IPS-18a (cell line): Measurements from ENCODE around the gene MRPS27.

Experiments used
- H3K27ac ChIP-seq: one replicate; pipeline ENCODE4 v1.5.1; 2013; ENCODE audit warnings: low read length
- H3K27me3 ChIP-seq: one replicate; pipeline ENCODE4 v1.6.1; 2013; ENCODE audit warnings: mild to moderate bottlenecking, low read length; ENCODE audit not compliant: control insufficient read depth, insufficient read depth
- H3K36me3 ChIP-seq: one replicate; pipeline ENCODE4 v1.6.1; 2013; ENCODE audit warnings: low read depth, low read length; ENCODE audit not compliant: control insufficient read depth
- H3K4me1 ChIP-seq: one replicate; pipeline ENCODE4 v1.6.1; 2013; ENCODE audit warnings: low read depth, low read length; ENCODE audit not compliant: control insufficient read depth
- H3K4me3 ChIP-seq: one replicate; pipeline ENCODE4 v1.5.1; 2013; ENCODE audit warnings: low read length
- H3K9ac ChIP-seq: one replicate; pipeline ENCODE4 v1.6.1; 2013; ENCODE audit warnings: mild to moderate bottlenecking, low read length, moderate library complexity
- H3K9me3 ChIP-seq: one replicate; pipeline ENCODE4 v1.6.1; 2013; ENCODE audit warnings: low read depth, low read length; ENCODE audit not compliant: control insufficient read depth

Gene MRPS27

DNA sequence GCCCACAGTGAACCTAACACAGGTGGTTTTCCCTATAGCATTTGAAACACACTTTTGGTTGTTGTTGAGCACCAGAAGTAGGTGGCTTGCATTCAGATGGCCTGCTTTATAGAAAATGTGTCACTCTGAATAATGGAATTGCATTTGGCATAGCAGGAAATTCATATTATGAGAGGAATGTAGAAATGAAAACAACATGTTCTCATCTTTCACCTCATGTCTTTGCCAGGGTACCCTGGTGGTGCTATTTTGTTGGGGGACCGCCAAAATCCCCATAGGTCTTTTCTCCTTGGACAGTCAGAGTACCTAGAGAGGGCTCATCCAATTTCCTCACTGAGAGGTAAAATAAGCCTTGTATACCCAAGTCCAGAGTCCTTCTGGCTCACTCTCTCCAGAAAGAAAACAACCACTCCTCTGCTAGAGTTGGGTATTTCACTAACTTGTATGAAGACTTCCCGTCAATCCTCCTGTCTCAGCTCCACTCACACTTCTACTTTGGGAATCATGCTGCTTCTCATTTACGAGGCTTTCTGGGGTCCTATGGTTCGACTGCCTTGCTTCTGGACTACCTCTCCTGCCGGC, 67.4 kb downstream of the MRPS27 start:
- Histone ChIP-seq H3K9ac (no peak overlapping the region), H3K27me3 (no peaks in the 10 kb centered on the region), H3K9me3 (no peaks in the 10 kb centered on the region), H3K4me1 (peaks cover 8% of the 10 kb centered on the region), H3K4me3 (no peak overlapping the region), H3K27ac (no peak overlapping the region), H3K36me3 (no peaks in the 10 kb centered on the region)

DNA sequence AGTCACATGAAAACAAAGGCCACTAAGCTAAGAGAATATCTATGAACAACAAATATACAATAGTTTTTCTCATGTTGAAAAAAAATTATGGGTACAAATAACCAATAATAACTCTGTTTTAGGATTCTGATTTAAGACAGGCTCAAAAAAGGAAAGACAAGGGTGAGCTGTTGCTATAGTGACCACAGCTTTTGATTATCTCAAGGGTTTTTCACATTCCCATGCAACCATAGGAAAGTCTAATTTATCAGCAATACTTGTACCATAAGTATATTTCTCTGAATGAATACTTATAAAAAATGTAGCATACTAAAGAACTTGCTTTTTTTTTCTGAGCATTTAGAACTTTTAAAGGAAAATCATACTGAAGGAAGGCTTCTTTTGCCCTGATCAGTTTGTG, 68.0 kb downstream of the MRPS27 start:
- no peak overlapping the region for H3K27ac ChIP-seq
- H3K4me1 ChIP-seq: peaks cover 8% of the 10 kb centered on the region

DNA sequence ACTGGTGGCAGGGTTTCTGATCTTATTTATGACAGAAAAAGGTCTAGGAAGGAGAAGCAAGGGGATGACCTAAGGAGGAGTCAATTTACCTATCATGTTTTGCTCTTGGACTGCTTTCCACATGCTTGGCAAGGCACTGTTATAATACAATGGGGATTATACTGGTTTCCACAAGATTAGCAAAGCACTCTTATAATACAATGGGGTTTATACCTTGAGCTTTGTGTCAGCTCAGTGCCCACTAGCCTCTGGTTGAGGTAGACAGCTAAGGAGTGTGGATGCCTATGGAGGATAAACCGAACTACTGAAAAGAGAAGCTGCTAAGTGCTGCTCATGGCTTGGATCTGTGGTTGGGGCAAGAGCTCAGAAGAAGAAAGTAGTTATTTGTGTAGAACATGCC, 68.7 kb downstream of the MRPS27 start:
- Histone ChIP-seq H3K27ac (no peak overlapping the region), H3K4me3 (no peak overlapping the region), H3K36me3 (no peaks in the 10 kb centered on the region), H3K9me3 (no peaks in the 10 kb centered on the region), H3K9ac (no peak overlapping the region), H3K4me1 (peaks cover 8% of the 10 kb centered on the region), H3K27me3 (no peaks in the 10 kb centered on the region)

More for the DNA sequence above, 68.0 kb downstream of the MRPS27 start:
- Histone ChIP-seq H3K9ac (no peak overlapping the region), H3K36me3 (no peaks in the 10 kb centered on the region), H3K4me3 (no peak overlapping the region), H3K27me3 (no peaks in the 10 kb centered on the region), H3K9me3 (no peaks in the 10 kb centered on the region)

- no peaks in the 10 kb centered on the region for H3K36me3 ChIP-seq
- no peaks in the 10 kb centered on the region for H3K9me3 ChIP-seq
- no peak overlapping the region for H3K27ac ChIP-seq
- no peaks in the 10 kb centered on the region for H3K27me3 ChIP-seq
- H3K4me1 ChIP-seq: peaks cover 21% of the 10 kb centered on the region
- no peak overlapping the region for H3K4me3 ChIP-seq
- no peak overlapping the region for H3K9ac ChIP-seq
These were observed 71.5 kb downstream of the MRPS27 start for GRCh38 chr5:72248410-72248981.

DNA sequence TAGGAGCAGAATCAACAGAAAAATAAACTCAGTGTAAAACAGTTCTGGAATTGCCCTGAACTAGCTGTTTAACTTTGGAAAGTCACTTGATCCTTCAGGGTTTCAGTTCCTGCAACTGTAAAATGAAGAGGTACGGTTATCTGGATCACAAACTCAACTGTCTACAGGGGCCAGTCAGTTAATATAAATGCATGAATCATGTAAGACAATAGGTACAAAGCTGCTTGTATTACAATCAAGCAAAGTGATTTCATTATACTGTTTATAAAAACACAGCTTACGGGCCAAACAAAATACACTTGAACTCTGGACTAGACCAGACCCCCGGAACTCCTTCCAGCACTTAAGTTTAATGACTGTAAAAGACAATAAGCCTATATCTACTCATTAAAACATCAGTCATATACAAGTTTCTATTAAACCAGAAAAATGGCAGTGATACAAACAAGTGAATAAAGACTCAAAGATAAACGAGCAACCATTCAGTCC, 73.0 kb downstream of the MRPS27 start:
- Histone ChIP-seq H3K9me3 (no peaks in the 10 kb centered on the region), H3K4me3 (no peak overlapping the region), H3K36me3 (no peaks in the 10 kb centered on the region), H3K27me3 (no peaks in the 10 kb centered on the region), H3K4me1 (peaks cover 33% of the 10 kb centered on the region), H3K9ac (no peak overlapping the region), H3K27ac (no peak overlapping the region)

DNA sequence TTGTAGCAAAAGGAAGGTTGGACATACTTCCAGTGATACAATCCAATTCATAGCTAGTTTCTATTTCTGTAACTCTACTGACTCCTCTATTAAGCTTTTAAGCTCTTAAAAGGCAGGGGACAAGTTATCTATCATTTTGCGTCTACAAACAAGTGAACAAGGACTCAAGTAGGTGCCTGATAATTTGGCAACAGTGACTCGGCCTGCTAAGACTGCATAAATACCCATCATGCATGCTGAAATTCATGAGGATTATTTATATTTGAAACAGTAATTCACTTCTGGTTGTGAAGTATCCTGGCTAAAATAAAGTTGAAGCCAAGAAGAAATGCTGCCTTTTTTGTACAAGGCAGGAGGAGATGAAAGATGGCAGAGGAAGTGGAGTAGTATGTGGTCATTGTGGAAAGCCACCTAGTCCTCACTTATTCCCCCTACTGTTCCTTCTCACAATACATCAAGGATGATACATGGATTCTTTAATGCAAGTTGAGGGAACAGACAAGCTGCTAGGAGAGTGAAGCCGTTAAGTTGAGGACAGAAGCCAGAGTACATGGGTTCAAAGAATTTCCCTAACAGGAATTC, 74.0 kb downstream of the MRPS27 start:
- Histone ChIP-seq H3K4me1 (peaks cover 41% of the 10 kb centered on the region), H3K4me3 (no peak overlapping the region), H3K27me3 (no peaks in the 10 kb centered on the region), H3K36me3 (no peaks in the 10 kb centered on the region), H3K9ac (no peak overlapping the region), H3K27ac (no peak overlapping the region), H3K9me3 (no peaks in the 10 kb centered on the region)

DNA sequence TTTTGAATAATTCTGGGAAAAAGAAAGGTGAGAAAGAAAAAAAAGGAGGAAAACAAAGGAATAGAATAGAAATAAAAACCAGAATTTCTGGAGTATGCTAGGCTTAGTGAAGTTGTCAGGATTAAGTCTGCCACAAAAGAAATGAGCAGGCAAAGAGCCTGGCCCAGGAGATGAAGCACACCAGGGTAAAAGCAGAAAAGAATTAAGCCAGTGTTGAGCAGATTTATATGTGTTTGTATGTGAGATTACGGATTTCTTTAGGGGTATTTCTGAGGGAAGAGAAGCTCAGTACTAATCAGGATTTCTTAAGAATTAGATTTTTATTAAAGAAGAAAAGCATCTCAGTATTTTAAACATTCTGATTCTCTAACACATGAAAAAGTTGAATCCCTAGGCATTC, 74.5 kb downstream of the MRPS27 start:
- Histone ChIP-seq H3K36me3 (no peaks in the 10 kb centered on the region), H3K27ac (no peak overlapping the region), H3K27me3 (no peaks in the 10 kb centered on the region), H3K4me3 (no peak overlapping the region), H3K9me3 (no peaks in the 10 kb centered on the region), H3K4me1 (peaks cover 41% of the 10 kb centered on the region), H3K9ac (no peak overlapping the region)

- no peak overlapping the region for H3K9ac ChIP-seq
- no peak overlapping the region for H3K27ac ChIP-seq
- no peaks in the 10 kb centered on the region for H3K9me3 ChIP-seq
- H3K4me3 ChIP-seq: no peak overlapping the region
- H3K4me1 ChIP-seq: peaks cover 44% of the 10 kb centered on the region
- no peaks in the 10 kb centered on the region for H3K36me3 ChIP-seq
- H3K27me3 ChIP-seq: no peaks in the 10 kb centered on the region
These were observed 75.1 kb downstream of the MRPS27 start for GRCh38 chr5:72244862-72245371.

DNA sequence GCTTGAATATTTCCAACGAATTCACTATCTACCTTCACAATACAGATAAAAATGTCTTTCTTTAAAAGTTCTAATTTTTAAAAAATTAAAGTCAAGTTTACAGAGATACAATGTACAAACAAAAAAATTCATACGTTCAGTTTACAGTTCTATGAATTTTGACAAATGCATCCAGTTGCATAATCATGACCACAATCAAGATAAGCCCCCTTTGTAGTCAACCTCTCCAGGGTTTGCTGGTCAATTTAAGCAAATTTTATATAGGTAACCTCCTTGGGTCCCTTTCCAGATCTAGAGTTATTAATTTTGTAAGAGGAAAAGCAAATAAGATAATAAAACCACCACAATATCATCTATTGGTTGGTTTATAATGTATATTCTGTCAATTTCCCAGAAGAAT, 76.3 kb downstream of the MRPS27 start:
- no peak overlapping the region for H3K27ac ChIP-seq
- H3K36me3 ChIP-seq: no peaks in the 10 kb centered on the region
- no peak overlapping the region for H3K4me3 ChIP-seq
- no peaks in the 10 kb centered on the region for H3K27me3 ChIP-seq
- peaks cover 51% of the 10 kb centered on the region for H3K4me1 ChIP-seq
- H3K9me3 ChIP-seq: no peaks in the 10 kb centered on the region
- no peak overlapping the region for H3K9ac ChIP-seq

- no peaks in the 10 kb centered on the region for H3K36me3 ChIP-seq
- no peak overlapping the region for H3K27ac ChIP-seq
These were observed 77.1 kb downstream of the MRPS27 start for GRCh38 chr5:72242796-72243475.

DNA sequence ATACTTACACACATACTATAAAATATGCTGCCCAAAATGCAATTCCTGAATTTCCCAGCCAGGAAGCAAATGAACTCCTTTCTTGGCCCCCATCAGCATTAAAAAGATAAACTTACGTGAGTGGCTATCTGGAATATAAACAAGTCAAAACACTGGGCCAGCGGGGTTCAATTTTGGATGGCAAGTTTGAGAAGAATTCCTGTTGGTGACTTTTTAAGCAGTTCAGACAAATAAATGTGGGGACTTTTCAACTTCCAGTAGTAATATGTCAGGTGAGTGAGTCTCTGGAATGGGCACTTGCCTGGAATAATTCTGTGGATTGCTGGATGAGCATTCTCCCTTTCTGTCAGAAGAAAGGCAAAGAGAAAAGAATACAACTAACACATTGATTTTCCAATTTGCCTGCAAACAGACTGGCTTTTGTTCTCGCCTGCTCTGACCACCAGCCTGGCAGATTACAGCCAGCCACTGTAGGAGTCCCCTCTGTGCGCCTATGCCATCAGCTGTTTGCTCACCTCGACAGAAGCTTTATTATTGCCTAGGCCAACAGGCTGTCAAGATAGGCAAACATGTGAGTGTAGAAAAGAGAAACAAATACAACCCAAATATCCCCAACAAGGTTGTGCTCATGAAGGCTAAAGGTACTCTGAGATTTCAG, 78.6 kb downstream of the MRPS27 start:
- Histone ChIP-seq H3K4me1 (peaks cover 61% of the 10 kb centered on the region), H3K36me3 (peaks cover 5% of the 10 kb centered on the region), H3K27me3 (no peaks in the 10 kb centered on the region), H3K27ac (peak overlapping the region; percentile 21), H3K9me3 (no peaks in the 10 kb centered on the region), H3K4me3 (no peak overlapping the region), H3K9ac (no peak overlapping the region)

More at GRCh38 chr5:72242796-72243475, 77.1 kb downstream of the MRPS27 start:
- no peak overlapping the region for H3K9ac ChIP-seq
- no peaks in the 10 kb centered on the region for H3K27me3 ChIP-seq
- peaks cover 53% of the 10 kb centered on the region for H3K4me1 ChIP-seq
- H3K9me3 ChIP-seq: no peaks in the 10 kb centered on the region
- H3K4me3 ChIP-seq: no peak overlapping the region
